Small intestine (tissue), 7 donors: ENCODE measurements around the gene CEP170. TPM values are rescaled to one million over a fixed set of nuclear protein-coding genes. Genes with fewer than 3 reads are reported as not detected.
"Not testable (repeated sequence)": the region's sequence is repeated elsewhere in the genome, so short reads cannot be mapped to it uniquely, and the experiment has no call there.

Source experiments
- DNase-seq, 2 donors: peaks; one replicate each; pipeline versions ENCODE4 v3.0.0 to v3.0.0-alpha.2; 2013
- FAIRE-seq: peaks from 2 replicates; lab custom pipeline; 2012; peaks lifted over from hg19 to GRCh38; lab: Jason Lieb, UNC
- H3K27ac ChIP-seq, 3 donors: one replicate each; pipeline ENCODE4 v1.5.1; 2013; ENCODE audit warnings: low read length in 2 of 3, mild to moderate bottlenecking in 2 of 3, control low read depth in 1 of 3, inconsistent platforms in 1 of 3, low read depth in 1 of 3, moderate library complexity in 1 of 3
- H3K27me3 ChIP-seq, 3 donors: one replicate each; pipeline ENCODE4 v1.6.1; 2013; ENCODE audit warnings: low read length in 3 of 3, inconsistent platforms in 1 of 3; ENCODE audit not compliant: control insufficient read depth in 3 of 3, insufficient read depth in 3 of 3
- H3K36me3 ChIP-seq, 3 donors: one replicate each; pipeline ENCODE4 v1.6.1; 2013; ENCODE audit warnings: low read length in 3 of 3, inconsistent platforms in 1 of 3, low read depth in 1 of 3, mild to moderate bottlenecking in 1 of 3, moderate library complexity in 1 of 3; ENCODE audit not compliant: control insufficient read depth in 3 of 3, insufficient read depth in 2 of 3
- H3K4me1 ChIP-seq, 3 donors: one replicate each; pipeline ENCODE4 v1.6.1; 2013; ENCODE audit warnings: low read length in 2 of 3, inconsistent platforms in 1 of 3, low read depth in 1 of 3, mild to moderate bottlenecking in 1 of 3, moderate library complexity in 1 of 3; ENCODE audit not compliant: control insufficient read depth in 3 of 3, insufficient read depth in 2 of 3
- H3K4me3 ChIP-seq, 3 donors: one replicate each; pipeline ENCODE4 v1.5.1; 2013; ENCODE audit warnings: low read length in 3 of 3, control low read depth in 1 of 3, inconsistent platforms in 1 of 3, low read depth in 1 of 3, mild to moderate bottlenecking in 1 of 3, moderate library complexity in 1 of 3
- H3K9me3 ChIP-seq, 2 donors: one replicate each; pipeline ENCODE4 v1.6.1; 2013; ENCODE audit warnings: low read depth in 1 of 2, low read length in 1 of 2; ENCODE audit not compliant: control insufficient read depth in 2 of 2, insufficient read depth in 1 of 2
- WGBS, 3 donors: extraction: QIAGEN DNeasy Blood & Tissue Kit; methylation state at CpG; one replicate each; pipeline ENCODE4 v1.1.7; 2013; 5-methylcytosine and 5-hydroxymethylcytosine counted together
- polyA plus RNA-seq, 4 donors: library from polyadenylated mRNA; stranded (reverse) in 3 of 4; unstranded in 1 of 4; fragments of 200-250 nt in 3 of 4; fragments of 120-200 nt in 1 of 4; gene quantifications; one replicate each; pipeline versions ENCODE4 v1.2.1 to v1.2.3, GENCODE V29; 2013
- donor health status: healthy with polysubstance abuse.
- donor health status: control.
- donor health status: control.
- donor health status: Bipolar disorder and iron deficiency.
- donor health status: healthy.

CEP170 gene
- polyA plus RNA-seq, 4 donors: 1.1 to 12.9 (median 4.8) TPM

DNA sequence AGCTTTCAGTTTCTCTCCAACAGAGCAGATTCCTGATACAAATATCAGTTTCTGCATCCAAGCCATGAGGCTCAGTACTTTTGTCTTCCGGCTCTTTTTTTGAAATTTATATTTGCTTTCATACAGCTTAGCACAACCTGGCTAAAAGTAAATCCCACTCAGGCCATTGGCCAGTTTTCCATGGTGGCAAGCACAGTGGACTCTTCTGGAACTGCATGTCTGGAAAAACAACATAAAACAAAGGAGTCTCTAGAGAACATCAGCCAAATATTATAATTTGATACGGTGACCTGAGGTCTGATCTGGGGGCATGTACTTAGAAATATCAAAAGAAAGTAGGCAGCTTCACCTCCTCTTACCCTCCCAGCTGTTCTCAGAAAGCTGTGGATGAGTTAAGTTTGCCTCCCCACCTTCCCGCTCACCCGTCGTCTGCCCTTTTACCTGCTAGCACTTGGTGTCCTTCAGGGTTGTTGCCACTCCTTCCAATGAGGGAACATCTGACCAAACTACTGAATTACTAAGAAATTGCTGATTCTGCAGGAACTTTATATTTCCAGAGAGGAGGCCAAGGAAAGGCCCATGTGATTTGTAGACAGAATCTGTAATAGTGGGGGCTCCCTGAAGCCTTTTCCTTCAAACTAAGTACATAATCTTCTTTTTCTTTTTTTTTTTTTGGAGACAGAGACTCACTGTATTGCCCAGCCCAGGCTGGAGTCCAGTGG is 136.3 kb downstream of the CEP170 start:
- DNase-seq, H3K9me3 ChIP-seq, H3K4me1 ChIP-seq, H3K36me3 ChIP-seq, H3K27me3 ChIP-seq, H3K4me3 ChIP-seq, FAIRE-seq, H3K27ac ChIP-seq: not testable (repeated sequence)
- 73 to 94% (median 87%) methylated on average over 5 of the region's 5 CpGs for WGBS, 3 donors

DNA sequence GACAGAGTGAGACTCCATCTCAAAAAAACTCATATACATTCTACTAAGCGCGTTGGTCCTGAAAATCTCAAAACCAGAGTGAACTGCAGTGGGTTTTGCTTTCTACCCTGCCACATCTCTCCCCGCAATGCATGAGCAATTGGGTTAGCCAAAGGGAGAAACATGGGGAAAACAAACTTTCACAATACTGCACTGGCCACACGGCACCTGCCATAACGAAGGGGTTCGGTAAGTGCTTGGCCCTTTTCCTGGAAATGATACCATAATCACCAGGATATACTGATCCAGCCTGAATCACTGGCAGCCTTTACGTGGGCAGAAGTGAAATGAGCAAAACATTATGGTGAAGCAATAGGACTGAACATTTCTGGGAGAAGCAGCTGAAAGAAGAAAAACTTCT is 138.9 kb downstream of the CEP170 start:
- H3K27me3 ChIP-seq, H3K9me3 ChIP-seq, FAIRE-seq, H3K27ac ChIP-seq, H3K4me1 ChIP-seq, H3K4me3 ChIP-seq, DNase-seq, H3K36me3 ChIP-seq: not testable (repeated sequence)
- WGBS, 3 donors: 79 to 85% (median 85%) methylated on average over 7 of the region's 7 CpGs

DNA sequence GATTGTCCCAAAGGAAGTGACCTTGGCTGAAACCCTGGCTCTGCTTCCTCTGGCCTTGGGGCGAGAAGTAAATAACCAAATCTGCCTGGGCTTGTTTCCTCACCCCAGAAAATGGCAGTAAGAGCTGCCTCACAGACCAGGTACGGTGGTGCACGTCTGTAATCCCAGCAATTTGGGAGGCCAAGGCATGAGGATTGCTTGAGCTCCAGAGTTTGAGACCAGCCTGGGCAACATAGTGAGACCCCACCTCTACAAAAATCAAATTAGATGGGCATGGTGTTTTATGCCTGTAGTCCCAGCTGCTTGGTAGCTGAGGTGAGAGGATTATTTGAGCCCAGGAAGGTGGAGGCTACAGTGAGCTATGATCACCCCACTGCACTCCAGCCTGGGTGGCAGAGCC is 140.3 kb downstream of the CEP170 start:
- not testable (repeated sequence) for H3K27me3 ChIP-seq, FAIRE-seq, H3K27ac ChIP-seq, H3K4me1 ChIP-seq, DNase-seq, H3K36me3 ChIP-seq, H3K4me3 ChIP-seq, H3K9me3 ChIP-seq
- 76 to 82% (median 78%) methylated on average over 3 of the region's 3 CpGs for WGBS, 3 donors

DNA sequence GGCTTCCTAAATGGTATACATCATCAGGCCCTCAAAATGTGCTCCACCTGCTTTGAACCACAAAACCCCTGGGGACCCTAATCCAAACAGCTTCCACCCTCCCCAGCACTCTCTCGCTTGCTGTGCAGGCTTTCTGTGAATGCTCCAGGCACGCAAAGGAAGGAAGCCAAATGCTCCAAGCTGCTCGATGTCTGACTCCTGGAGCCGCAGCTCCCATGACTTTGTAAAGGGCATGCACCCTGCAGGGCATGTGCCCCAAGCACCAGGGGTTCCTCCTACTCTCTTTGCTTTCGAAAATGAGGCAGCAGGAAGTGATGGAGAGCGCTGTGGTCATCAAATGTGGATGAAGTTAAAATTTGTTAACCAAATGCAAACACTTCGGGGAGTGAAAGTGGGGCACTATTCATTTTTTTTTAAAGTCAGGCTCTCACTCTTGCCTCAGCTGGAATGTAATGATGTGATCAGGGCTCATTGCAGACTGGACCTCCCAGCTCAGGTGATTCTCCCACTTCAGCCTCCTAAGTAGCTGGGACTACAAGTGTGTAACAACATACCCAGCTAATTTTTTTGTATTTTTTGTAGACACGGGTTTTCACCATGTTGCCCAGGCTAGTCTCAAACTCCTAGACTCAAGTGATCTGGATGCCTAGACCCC is 140.9 kb downstream of the CEP170 start:
- H3K27ac ChIP-seq, H3K4me1 ChIP-seq, H3K27me3 ChIP-seq, H3K4me3 ChIP-seq, H3K9me3 ChIP-seq, FAIRE-seq, DNase-seq, H3K36me3 ChIP-seq: not testable (repeated sequence)
- WGBS, 3 donors: 24 to 40% (median 36%) methylated on average over 7 to 8 of the region's 8 CpGs

DNA sequence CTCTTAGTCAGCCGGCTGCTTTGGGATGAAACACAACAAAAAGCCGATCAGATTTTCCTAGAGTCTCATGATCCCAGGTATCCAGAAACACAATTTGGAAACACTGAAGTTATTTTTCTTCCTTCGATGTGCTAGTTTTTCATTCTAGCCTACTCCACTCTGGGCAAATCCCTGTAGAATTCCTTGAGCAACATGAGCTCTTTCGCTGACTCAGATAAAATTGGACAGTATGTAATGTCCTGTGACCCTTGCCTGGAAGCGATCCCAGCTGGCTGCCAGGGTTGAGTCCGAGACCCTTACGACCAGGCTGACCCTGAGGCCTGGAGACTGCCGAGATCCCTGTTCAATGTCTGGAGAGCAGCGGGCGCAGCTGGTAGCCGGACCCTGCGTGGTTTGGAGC is 147.9 kb downstream of the CEP170 start:
- 90 to 97% (median 93%) methylated on average over 12 of the region's 12 CpGs for WGBS, 3 donors
- not testable (repeated sequence) for FAIRE-seq

DNA sequence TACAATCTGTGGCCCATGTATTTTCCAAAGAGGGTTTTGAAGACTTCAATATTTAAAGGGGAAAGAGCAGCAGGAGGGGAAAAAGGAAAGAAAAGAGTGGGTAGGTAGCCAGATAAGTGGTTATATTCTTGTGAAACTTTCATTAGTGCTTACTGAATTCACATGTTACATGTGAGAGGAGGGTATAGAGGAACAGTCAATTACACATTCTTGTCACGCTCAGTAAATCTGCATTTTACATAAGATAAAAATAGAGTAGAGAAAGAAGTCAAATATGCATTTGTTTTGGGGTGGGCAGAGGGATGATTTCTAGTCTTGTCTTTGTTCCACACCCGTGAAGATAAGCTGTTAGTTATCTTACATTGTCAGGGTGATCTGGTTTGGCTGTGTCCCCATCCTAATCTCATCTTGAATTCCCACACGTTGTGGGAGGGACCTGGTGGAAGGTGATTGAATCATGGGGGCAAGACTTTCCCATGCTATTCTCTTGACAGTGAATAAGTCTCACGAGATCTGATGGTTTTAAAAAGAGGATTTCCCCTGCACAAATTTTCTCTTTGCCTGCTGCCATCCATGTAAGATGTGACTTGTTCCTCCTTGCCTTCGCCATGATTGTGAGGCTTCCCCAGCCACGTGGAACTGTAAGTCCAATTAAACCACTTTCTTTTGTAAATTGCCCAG is 149.3 kb downstream of the CEP170 start:
- WGBS, 3 donors: 46 to 61% (median 58%) methylated on average over 6 of the region's 6 CpGs
- not testable (repeated sequence) for H3K4me3 ChIP-seq, H3K27me3 ChIP-seq, FAIRE-seq, H3K9me3 ChIP-seq, H3K36me3 ChIP-seq, DNase-seq, H3K4me1 ChIP-seq, H3K27ac ChIP-seq

More for the DNA sequence above, 147.9 kb downstream of the CEP170 start:
- not testable (repeated sequence) for H3K9me3 ChIP-seq, H3K4me3 ChIP-seq, H3K4me1 ChIP-seq, DNase-seq, H3K27me3 ChIP-seq, H3K36me3 ChIP-seq, H3K27ac ChIP-seq

DNA sequence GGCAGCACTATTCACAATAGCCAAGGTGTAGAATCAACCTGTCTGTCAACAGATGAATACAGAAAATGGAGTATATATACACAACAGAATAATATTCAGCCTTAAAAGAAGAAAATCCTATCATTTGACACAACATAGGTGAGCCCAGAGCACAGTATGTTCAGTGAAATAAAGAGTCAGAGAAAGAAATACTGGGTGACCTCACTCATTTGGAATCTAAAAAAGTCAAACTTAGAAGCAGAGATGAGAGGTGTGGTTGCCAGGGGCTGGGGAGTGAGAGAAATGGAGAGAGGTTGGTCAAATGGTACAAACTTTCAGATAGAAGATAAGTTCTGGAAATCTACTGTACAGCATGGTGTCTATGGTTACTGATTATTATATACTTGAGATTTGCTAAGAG is 150.0 kb downstream of the CEP170 start:
- FAIRE-seq, DNase-seq, H3K4me1 ChIP-seq, H3K9me3 ChIP-seq, H3K27ac ChIP-seq, H3K36me3 ChIP-seq, H3K27me3 ChIP-seq, H3K4me3 ChIP-seq: not testable (repeated sequence)

DNA sequence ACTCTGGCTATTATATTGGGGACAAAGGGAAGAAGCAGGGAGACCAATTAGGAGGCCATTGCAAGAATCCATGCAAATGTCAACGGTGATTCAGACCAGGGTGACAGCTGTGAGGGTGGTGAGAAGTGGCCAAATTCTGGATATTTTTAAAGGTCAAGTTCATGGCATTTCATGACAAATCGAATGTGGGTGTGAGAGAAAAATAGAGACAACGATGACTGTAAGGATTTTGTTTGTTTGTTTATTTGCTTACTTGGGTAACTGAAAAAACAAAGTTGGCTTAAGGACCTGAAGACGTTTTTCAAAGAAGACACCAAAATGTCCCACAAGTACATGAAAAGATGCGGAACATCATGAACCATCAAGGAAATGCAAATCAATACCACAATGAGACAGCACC is 150.6 kb downstream of the CEP170 start:
- FAIRE-seq, H3K27ac ChIP-seq, DNase-seq, H3K9me3 ChIP-seq, H3K27me3 ChIP-seq, H3K36me3 ChIP-seq, H3K4me1 ChIP-seq, H3K4me3 ChIP-seq: not testable (repeated sequence)
- 68 to 74% (median 71%) methylated on average over 5 of the region's 5 CpGs for WGBS, 3 donors
